Tibial artery (tissue), 4 donors: ENCODE results near the gene RASGRF1.

Experiments used
- DNase-seq, 2 donors: peaks; one replicate each; pipeline ENCODE4 v3.0.0-alpha.2; 2019
- H3K27ac ChIP-seq, 2 donors: fragments of 200-600 bp; sonication (generic) in 1 of 2; 1 replicate in 1 of 2; 2 replicates in 1 of 2; pipeline ENCODE4 v1.5.1; 2018 to 2019; ENCODE audit warnings: mild to moderate bottlenecking in 1 of 2
- H3K27me3 ChIP-seq, 2 donors: fragments of 200-600 bp; sonication (generic) in 1 of 2; one replicate each; pipeline versions ENCODE4 v1.5.1 to v1.6.0; 2016 to 2019
- H3K36me3 ChIP-seq, 3 donors: fragments of 200-600 bp; sonication (generic) in 2 of 3; one replicate each; pipeline ENCODE4 v1.5.1; 2016 to 2019; ENCODE audit warnings: mild to moderate bottlenecking in 2 of 3
- H3K4me1 ChIP-seq, 4 donors: fragments of 200-600 bp; sonication (generic) in 2 of 4; 1 replicate in 3 of 4; 2 replicates in 1 of 4; pipeline ENCODE4 v1.5.1; 2016 to 2019
- H3K4me3 ChIP-seq, 2 donors: fragments of 200-600 bp; sonication (generic) in 1 of 2; 1 replicate in 1 of 2; 2 replicates in 1 of 2; pipeline ENCODE4 v1.5.1; 2018 to 2019; ENCODE audit warnings: mild to moderate bottlenecking in 2 of 2
- H3K9me3 ChIP-seq, 3 donors: fragments of 200-600 bp; sonication (generic) in 1 of 3; one replicate each; pipeline ENCODE4 v1.5.1; 2016 to 2019
- intact Hi-C: fragments of 100-400 bp; cut with DNase I; formaldehyde crosslinking; loops from one replicate; pipeline ENCODE4 v1.15.0; 2023; ENCODE audit warnings: low total_unique reads
- TF ChIP-seq, protein P1 (sequence below), 2 experiments: fragments of 200-600 bp in 1 of 2; fragments of 450-650 bp in 1 of 2; IDR thresholded peaks; one replicate each; pipeline ENCODE4 v1.5.1; 2017 to 2019; ENCODE audit warnings: antibody characterized with exemption in 2 of 2, mild to moderate bottlenecking in 1 of 2, moderate library complexity in 1 of 2

The RASGRF1 gene

DNA sequence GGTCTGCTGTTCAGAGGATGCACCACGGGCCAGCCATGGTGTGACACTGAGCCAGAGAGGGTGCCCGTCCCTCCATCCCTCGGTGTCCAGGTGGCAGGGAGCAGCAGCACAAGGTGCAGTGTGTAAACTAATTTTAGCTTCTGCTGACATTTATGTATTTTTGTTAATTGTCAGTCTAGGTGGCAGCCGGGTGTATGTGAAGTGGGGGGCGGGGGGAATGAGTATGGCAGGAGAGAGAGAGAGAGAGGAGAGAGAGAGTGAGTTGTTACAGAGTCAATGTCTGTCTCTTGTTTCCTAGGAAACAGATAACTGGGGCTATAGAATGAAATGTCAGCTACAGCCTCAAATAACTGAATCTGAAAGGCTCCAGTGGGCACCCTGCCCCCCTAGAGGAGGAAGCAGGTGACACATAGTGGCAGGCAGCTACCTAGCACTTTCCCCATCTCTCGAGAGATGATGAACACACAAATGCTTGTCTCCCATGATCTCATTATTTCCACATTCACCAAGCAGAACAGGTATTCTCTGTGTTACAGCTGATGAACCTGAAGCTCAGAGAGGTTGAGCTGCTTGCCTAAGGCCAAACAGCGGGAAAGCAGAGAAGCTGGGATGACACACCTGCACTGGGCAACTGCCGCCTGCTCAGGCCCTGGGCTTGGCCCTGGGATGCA lies 24.7 kb downstream of the RASGRF1 start:
- H3K9me3 ChIP-seq, result no peaks in the 10 kb centered on the region
- no peak overlapping the region for H3K4me3 ChIP-seq
- H3K27me3 ChIP-seq, result peaks cover 0 to 20% of the 10 kb centered on the region in 2 donors
- DNase-seq, result no peak
- intact Hi-C loops, result no loop called here
- H3K27ac ChIP-seq, result no peak overlapping the region
- H3K4me1 ChIP-seq, result no peaks in the 10 kb centered on the region
- TF ChIP-seq, protein P1, sequence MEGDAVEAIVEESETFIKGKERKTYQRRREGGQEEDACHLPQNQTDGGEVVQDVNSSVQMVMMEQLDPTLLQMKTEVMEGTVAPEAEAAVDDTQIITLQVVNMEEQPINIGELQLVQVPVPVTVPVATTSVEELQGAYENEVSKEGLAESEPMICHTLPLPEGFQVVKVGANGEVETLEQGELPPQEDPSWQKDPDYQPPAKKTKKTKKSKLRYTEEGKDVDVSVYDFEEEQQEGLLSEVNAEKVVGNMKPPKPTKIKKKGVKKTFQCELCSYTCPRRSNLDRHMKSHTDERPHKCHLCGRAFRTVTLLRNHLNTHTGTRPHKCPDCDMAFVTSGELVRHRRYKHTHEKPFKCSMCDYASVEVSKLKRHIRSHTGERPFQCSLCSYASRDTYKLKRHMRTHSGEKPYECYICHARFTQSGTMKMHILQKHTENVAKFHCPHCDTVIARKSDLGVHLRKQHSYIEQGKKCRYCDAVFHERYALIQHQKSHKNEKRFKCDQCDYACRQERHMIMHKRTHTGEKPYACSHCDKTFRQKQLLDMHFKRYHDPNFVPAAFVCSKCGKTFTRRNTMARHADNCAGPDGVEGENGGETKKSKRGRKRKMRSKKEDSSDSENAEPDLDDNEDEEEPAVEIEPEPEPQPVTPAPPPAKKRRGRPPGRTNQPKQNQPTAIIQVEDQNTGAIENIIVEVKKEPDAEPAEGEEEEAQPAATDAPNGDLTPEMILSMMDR (IDR thresholded peaks at IDR 0.05), result no peak
- H3K36me3 ChIP-seq, result no peaks in the 10 kb centered on the region

DNA sequence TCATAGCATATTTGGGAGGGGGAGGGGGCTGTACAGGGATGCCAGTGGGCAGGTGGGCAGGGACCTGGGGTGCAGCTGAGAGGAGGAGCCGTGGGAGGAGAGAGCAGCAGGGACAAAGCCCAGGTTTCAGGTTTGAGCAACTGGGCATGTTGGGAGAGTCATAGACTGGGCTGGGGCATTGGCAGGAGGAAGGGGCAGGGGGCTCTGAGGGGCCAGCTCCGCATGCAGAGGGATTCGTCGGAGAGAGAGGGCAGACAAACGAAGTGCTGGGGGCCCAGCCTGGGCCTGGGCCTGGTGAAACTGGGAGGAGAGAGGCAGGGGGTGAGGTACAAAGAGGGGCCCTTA lies 25.2 kb downstream of the RASGRF1 start:
- Histone ChIP-seq H3K36me3 (no peaks in the 10 kb centered on the region), H3K27ac (no peak overlapping the region), H3K27me3 (peaks cover 0 to 20% of the 10 kb centered on the region in 2 donors), H3K9me3 (no peaks in the 10 kb centered on the region), H3K4me3 (no peak overlapping the region), H3K4me1 (no peaks in the 10 kb centered on the region)
- intact Hi-C loops, result no loop called here
- TF ChIP-seq, protein P1 (IDR thresholded peaks at IDR 0.05), result no peak
- no peak for DNase-seq

DNA sequence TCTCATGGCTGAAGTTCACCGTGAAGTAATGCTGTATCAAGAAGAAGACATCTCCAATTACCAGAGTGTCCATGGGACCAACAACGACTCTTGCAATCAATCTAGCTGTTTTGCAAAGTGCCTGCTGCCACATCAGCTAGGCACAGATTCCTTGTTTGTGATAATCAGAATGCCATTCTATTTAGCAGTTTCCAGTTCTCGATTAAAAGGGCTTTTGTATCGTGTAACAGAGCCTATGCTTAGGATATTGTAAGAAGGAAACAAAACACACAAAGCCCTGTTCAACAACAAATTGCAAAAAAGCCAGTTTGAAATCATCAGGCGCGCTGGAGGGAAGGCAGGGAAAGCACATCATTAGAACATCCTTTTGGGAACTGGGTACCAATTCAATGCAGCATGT lies 26.1 kb downstream of the RASGRF1 start:
- TF ChIP-seq, protein P1 (IDR thresholded peaks at IDR 0.05), result no peak
- H3K4me1 ChIP-seq, result no peaks in the 10 kb centered on the region
- intact Hi-C loops, result no loop called here
- no peak overlapping the region for H3K4me3 ChIP-seq
- H3K9me3 ChIP-seq, result no peaks in the 10 kb centered on the region
- no peak overlapping the region for H3K27ac ChIP-seq
- DNase-seq, result no peak
- H3K27me3 ChIP-seq, result peaks cover 0 to 20% of the 10 kb centered on the region in 2 donors
- no peaks in the 10 kb centered on the region for H3K36me3 ChIP-seq

DNA sequence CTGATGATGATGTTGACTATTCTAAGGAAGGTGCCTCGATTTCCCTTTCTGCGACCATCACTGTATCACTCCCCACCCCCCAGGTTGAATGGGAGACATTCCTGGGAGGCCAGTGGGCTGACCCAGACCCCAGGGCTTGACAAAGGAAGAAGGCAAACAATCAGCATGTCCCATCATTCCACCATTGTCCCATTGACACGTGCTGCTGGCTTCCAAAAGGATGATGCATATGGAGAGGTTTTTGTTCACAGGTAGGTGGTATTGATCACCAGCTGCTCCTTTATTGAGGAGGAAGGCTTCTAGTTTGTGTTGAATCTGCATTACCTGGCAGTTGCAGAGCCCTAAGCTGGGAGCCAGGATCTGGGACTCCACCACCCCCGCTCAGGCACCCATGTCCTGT lies 30.4 kb downstream of the RASGRF1 start:
- TF ChIP-seq, protein P1 (IDR thresholded peaks at IDR 0.05), result no peak
- intact Hi-C loops, result no loop called here

DNA sequence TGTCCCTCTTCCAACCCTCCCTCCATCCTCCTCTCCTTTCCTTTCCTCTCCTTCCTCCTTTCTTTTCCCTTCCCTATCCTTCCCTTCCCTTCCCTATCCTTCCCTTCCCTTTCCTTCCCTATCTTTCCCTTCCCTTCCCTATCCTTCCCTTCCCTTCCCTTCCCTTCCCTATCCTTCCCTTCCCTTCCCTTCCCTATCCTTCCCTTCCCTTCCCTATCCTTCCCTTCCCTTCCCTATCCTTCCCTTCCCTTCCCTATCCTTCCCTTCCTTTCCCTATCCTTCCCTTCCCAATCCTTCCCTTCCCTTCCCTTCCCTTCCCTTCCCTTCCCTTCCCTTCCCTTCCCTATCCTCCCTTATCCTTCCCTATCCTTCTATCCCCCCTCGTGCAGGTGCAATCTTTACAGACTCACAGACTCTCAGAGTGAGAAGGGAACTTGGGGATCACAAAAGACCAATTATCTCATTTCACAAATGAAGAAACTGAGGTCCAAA lies 31.5 kb downstream of the RASGRF1 start:
- no peak overlapping the region for H3K27ac ChIP-seq
- intact Hi-C loops, result no loop called here
- TF ChIP-seq, protein P1 (IDR thresholded peaks at IDR 0.05), result no peak
- DNase-seq, result no peak
- H3K9me3 ChIP-seq, result no peaks in the 10 kb centered on the region
- H3K36me3 ChIP-seq, result no peaks in the 10 kb centered on the region
- H3K4me3 ChIP-seq, result no peak overlapping the region
- H3K27me3 ChIP-seq, result peaks cover 0 to 25% of the 10 kb centered on the region in 2 donors
- H3K4me1 ChIP-seq, result no peaks in the 10 kb centered on the region

More for the DNA sequence above, 30.4 kb downstream of the RASGRF1 start:
- Histone ChIP-seq H3K4me1 (no peaks in the 10 kb centered on the region), H3K9me3 (no peaks in the 10 kb centered on the region), H3K36me3 (no peaks in the 10 kb centered on the region), H3K4me3 (no peak overlapping the region), H3K27me3 (peaks cover 0 to 32% of the 10 kb centered on the region in 2 donors), H3K27ac (no peak overlapping the region)
- no peak for DNase-seq
